Psoas muscle (tissue), 8 donors: ENCODE results near the gene MAMLD1. TPM values are rescaled to one million over a fixed set of nuclear protein-coding genes. Genes with fewer than 3 reads are reported as not detected.

Experiments used
- ATAC-seq, 4 donors: fragments of 200-7000 bp; cut with Tn5 transposase; one replicate each; pipeline ENCODE4 v1.9.1; 2020; ENCODE audit warnings: moderate library complexity in 3 of 4, mild to moderate bottlenecking in 2 of 4
- DNase-seq, 2 donors: peaks; one replicate each; pipeline ENCODE4 v3.0.0-alpha.2; 2020
- H3K27ac ChIP-seq: fragments of 200-600 bp; one replicate; pipeline ENCODE4 v1.8.0; 2022
- H3K27me3 ChIP-seq, 3 donors: fragments of 200-600 bp in 1 of 3; one replicate each; pipeline versions ENCODE4 v1.6.1 to v1.8.0; 2013 to 2022; ENCODE audit warnings: low read length in 2 of 3, mild to moderate bottlenecking in 2 of 3, moderate library complexity in 1 of 3; ENCODE audit not compliant: insufficient read depth in 3 of 3
- H3K36me3 ChIP-seq, 2 donors: fragments of 200-600 bp in 1 of 2; one replicate each; pipeline versions ENCODE4 v1.6.1 to v1.8.0; 2013 to 2022; ENCODE audit warnings: low read depth in 1 of 2, mild to moderate bottlenecking in 1 of 2, moderate library complexity in 1 of 2; ENCODE audit not compliant: insufficient read depth in 1 of 2
- H3K4me1 ChIP-seq: fragments of 200-600 bp; one replicate; pipeline ENCODE4 v1.8.0; 2022
- H3K4me3 ChIP-seq: fragments of 200-600 bp; one replicate; pipeline ENCODE4 v1.8.0; 2022; ENCODE audit warnings: mild to moderate bottlenecking
- H3K9me3 ChIP-seq: fragments of 200-600 bp; one replicate; pipeline ENCODE4 v1.8.0; 2022
- WGBS, 3 donors: extraction: QIAGEN DNeasy Blood & Tissue Kit; methylation state at CpG; one replicate each; pipeline versions ENCODE4 v1.1.6 to v1.1.7; 2013; 5-methylcytosine and 5-hydroxymethylcytosine counted together
- intact Hi-C, 2 donors: fragments of 100-400 bp; cut with DNase I; formaldehyde crosslinking; loops; one replicate each; pipeline versions ENCODE4 v1.11.0 to v1.14.2; 2022
- polyA plus RNA-seq, 3 donors: library from polyadenylated mRNA; stranded (reverse); fragments of 200-250 nt; gene quantifications; one replicate each; pipeline ENCODE4 v1.2.3, GENCODE V29; 2013
- total RNA-seq, 4 donors: library from RNA; stranded (reverse); fragmentation: NEBNext Ultra II Directional in 2 of 4; extraction: Animal tissue kit (Norgen Biotek cat#: 25700) in 2 of 4; gene quantifications; one replicate each; pipeline versions ENCODE4 v1.2.1 to v1.2.4, GENCODE V29; 2021 to 2023
- TF ChIP-seq, protein P1 (sequence below): fragments of 200-600 bp; IDR thresholded peaks from one replicate; pipeline ENCODE4 v1.8.0; 2022; ENCODE audit warnings: antibody characterized with exemption
- donor health status: healthy with polysubstance abuse.
- donor health status: DM: no; HTN: no; CAD: no; lungs with moderate emphysema.
- donor health status: Bipolar disorder and iron deficiency.
- donor health status: healthy.
- donor health status: DM: yes; HTN: yes; CAD: no.
- donor health status: DM: no; HTN: no; CAD: no.
- donor health status: DM: no; HTN: no; CAD: no.
- donor health status: DM: yes; HTN: yes; CAD: no.

The MAMLD1 gene
- total and polyA plus RNA-seq, 7 donors: 1.3 to 4.5 (median 2.2) TPM

DNA sequence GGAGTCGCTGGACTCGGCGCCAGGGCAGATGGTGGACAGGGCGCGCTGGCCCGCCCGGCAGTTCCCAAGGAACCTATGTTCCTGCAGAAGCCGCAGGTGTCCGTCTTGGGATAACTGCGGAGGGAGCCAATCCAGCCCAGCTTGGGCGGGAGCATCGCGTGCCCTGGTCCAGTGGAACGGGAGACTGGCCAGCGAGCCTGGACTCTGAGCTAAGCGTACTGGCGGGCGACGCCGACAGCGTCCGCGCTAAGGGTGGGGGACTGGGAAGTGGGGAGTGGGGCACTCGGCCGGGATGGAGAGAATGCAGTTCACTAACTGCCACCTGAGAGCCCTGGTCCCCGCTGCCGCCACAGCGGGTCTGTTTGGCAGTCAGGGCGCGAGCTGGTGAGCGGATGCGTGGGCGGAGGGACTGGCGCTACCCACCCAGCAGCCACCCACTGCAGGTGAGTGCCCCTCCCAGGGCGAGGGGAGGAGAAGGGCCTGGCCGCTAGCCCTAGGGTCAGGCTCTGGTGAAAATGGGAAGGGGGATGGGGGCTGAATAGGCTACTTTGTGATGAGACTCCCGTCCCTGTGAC is 1.3 kb upstream of the MAMLD1 start:
- WGBS, 3 donors: 0 to 32% (median 1%) methylated on average over 16 to 37 of the region's 37 CpGs
- ATAC-seq (no peak), DNase-seq (peak; percentile 19 to 53)
- Histone ChIP-seq H3K36me3 (no peaks in the 10 kb centered on the region), H3K27me3 (peaks cover 0 to 10% (median 0%) of the 10 kb centered on the region in 3 donors), H3K27ac (no peak overlapping the region), H3K4me3 (peak overlapping the region; percentile 72), H3K4me1 (no peaks in the 10 kb centered on the region), H3K9me3 (no peaks in the 10 kb centered on the region)
- intact Hi-C loops: loop anchor here (5.0 to 10.0 kb wide), 6 partner anchors 123 to 397 kb away; no protein-coding TSS in a partner anchor
- TF ChIP-seq, protein P1, sequence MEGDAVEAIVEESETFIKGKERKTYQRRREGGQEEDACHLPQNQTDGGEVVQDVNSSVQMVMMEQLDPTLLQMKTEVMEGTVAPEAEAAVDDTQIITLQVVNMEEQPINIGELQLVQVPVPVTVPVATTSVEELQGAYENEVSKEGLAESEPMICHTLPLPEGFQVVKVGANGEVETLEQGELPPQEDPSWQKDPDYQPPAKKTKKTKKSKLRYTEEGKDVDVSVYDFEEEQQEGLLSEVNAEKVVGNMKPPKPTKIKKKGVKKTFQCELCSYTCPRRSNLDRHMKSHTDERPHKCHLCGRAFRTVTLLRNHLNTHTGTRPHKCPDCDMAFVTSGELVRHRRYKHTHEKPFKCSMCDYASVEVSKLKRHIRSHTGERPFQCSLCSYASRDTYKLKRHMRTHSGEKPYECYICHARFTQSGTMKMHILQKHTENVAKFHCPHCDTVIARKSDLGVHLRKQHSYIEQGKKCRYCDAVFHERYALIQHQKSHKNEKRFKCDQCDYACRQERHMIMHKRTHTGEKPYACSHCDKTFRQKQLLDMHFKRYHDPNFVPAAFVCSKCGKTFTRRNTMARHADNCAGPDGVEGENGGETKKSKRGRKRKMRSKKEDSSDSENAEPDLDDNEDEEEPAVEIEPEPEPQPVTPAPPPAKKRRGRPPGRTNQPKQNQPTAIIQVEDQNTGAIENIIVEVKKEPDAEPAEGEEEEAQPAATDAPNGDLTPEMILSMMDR: no peak

DNA sequence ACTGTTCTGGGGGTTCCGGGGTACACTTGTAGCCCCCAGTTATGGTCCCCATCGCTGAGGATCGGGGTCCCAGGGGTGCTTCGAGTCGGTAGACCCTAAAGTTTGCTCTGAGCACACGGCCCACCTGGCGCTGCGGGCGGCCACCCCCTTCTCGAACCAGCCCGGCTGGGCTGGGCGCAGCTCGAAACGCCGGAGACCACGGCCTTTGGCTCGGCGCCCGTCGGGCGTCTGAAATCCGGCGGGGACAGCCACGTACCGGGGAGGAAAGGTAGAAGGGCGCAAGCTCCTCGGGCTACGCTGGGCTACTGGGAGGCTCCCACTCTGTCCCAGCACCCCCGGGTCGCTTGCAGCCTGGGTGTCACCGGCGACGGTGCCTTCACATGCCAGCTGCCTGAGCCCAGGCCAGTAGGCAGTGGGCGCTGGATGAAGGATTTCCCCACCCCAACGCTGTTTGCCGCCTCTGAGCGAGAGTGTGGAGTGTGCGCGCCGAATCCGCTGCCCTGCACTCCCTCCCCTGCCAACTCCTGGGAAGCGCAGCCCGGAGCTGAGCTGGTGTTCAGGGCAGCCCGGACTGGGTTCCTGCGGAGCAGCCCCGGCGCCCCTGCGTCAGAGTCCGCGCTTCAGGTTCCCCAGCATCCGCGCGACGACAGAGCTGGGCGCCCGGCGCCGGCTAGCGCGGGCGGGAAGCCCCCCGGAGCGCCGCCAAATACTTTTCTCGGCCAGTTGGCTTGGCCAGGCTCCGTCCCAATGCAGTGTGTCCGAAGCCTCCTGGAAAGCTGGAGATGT is 637 bp downstream of the MAMLD1 start:
- H3K4me3 ChIP-seq: peak overlapping the region; percentile 72
- peak overlapping the region; percentile 86 for H3K27ac ChIP-seq
- 0 to 31% (median 1%) methylated on average over 30 to 67 of the region's 67 CpGs for WGBS, 3 donors
- no peaks in the 10 kb centered on the region for H3K36me3 ChIP-seq
- H3K9me3 ChIP-seq: no peaks in the 10 kb centered on the region
- peaks cover 0 to 6% (median 0%) of the 10 kb centered on the region in 3 donors for H3K27me3 ChIP-seq
- H3K4me1 ChIP-seq: no peaks in the 10 kb centered on the region
- DNase-seq: peak; percentile 35 to 63
- TF ChIP-seq, protein P1: no peak
- peak; percentile 55 to 61 (median 56) for ATAC-seq
- intact Hi-C loops: loop anchor here (5.0 to 10.0 kb wide), 6 partner anchors 121 to 399 kb away; no protein-coding TSS in a partner anchor

DNA sequence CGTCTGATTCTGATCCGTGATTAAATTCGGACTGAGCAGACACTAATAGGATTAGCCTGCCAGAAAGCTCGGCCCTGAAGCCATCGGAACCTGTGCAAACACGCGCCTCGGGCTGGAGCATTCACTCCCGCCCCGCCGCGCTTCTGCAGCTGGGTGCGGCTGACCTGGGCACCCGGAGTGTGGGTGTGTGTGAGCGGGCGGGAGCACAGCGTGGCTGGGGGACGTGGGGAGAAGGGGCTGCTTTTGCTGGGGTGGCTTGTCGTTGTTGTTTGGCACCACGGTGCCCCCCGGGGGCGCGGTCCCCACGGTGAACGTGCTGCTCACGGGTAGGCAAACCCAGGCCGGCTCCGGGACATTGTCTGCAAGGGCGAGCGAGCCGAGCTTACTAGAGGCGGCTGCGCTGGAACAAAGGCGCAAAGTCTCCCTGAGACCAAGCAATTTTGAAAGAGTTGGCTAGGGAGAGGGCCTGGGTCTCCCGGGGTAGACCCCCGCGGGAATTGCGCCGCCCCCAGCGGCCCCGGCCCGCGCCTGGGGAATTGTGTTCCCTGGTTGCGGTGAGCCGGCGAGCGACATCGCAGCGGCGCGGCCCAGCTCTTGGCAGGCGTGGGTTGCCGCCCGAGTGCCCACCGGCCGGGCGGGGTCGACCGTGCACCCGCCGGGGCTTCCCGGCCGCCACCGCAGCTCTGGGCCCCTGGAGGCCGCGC is 1.4 kb downstream of the MAMLD1 start:
- TF ChIP-seq, protein P1: no peak
- peak in 1 of 2 donors; percentile 19 for DNase-seq
- intact Hi-C loops: loop anchor here (5.0 to 10.0 kb wide), 6 partner anchors 120 to 400 kb away; no protein-coding TSS in a partner anchor
- Histone ChIP-seq H3K4me3 (peak overlapping the region; percentile 72), H3K27me3 (peaks cover 0 to 6% (median 0%) of the 10 kb centered on the region in 3 donors), H3K36me3 (no peaks in the 10 kb centered on the region), H3K4me1 (no peaks in the 10 kb centered on the region), H3K9me3 (peaks cover 4% of the 10 kb centered on the region), H3K27ac (peak overlapping the region; percentile 86)
- ATAC-seq: peak in 3 of 4 donors; percentile 14 to 20 (median 15)
- 0 to 37% (median 0%) methylated on average over 25 to 66 of the region's 66 CpGs for WGBS, 3 donors

DNA sequence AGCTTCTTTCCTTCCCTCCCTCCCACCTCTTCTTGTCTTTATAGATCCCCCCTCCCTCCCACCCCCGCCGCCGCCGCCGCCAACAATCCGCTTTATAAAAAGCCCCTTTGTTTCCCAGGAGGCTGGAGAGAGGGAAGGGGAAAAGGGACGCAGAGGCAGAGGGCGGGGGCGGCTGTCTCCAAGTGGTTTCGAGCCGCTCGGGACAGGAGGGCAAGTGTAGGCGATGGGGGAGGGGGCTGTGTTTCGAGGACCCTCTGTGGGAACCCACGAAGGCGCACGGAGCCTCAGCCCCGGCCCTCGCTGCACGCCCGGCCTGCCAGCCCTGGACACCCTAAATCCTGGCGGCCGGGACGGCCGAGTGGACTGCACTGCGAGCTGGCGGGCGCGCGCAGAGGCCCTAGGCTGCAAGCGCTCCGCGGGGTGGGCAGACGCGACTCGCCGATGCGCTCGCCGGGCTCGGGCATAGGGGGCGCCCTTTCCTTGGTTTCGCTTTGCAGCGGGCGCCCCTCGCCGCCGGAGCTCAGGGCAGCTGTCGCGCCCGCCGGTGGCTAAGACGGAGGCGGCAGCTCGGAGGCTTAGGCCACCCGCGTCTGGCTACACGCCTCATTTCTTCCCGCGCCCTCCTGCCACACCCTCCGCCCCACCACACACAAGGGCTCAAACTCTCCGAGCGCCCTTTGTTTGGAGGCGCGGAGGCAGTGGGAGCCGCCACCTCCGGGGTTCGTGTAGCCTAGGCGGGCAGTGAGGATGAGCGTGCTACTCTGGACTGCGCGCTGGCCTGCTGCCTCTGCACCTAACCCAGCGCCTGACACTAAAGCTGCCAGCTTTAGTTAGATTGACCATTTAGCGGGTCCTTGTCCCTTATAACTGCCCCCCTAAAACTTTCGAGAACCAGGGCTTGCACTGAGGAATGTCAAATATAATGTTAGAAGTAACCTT is 2.2 kb downstream of the MAMLD1 start:
- 0 to 45% (median 0%) methylated on average over 35 to 71 of the region's 75 CpGs for WGBS, 3 donors
- TF ChIP-seq, protein P1: peak; percentile 58
- peak; percentile 75 to 87 for DNase-seq
- Histone ChIP-seq H3K4me3 (peak overlapping the region; percentile 72), H3K9me3 (peaks cover 4% of the 10 kb centered on the region), H3K27ac (peak overlapping the region; percentile 86), H3K4me1 (no peaks in the 10 kb centered on the region), H3K27me3 (peaks cover 0 to 6% (median 0%) of the 10 kb centered on the region in 3 donors), H3K36me3 (no peaks in the 10 kb centered on the region)
- intact Hi-C loops: loop anchor here (10.0 kb wide), 3 partner anchors 119 to 401 kb away; no protein-coding TSS in a partner anchor
- ATAC-seq: peak; percentile 71 to 78 (median 74)
